ENCODE measurements around the gene MAD1L1.

The MAD1L1 gene

GRCh38 chr7:2151801-2152612 is 80.7 kb downstream of the MAD1L1 start:
- no peak for DNase-seq

- no peak for DNase-seq
These were observed 81.5 kb downstream of the MAD1L1 start for GRCh38 chr7:2151237-2151636.

- DNase-seq, result no peak
These were observed 82.3 kb downstream of the MAD1L1 start for GRCh38 chr7:2150445-2150815.

- no peak for DNase-seq
These were observed 82.9 kb downstream of the MAD1L1 start for GRCh38 chr7:2149672-2150444.

GRCh38 chr7:2148814-2149213 is 83.9 kb downstream of the MAD1L1 start:
- no peak for DNase-seq

- DNase-seq, result no peak
These were observed 84.6 kb downstream of the MAD1L1 start for GRCh38 chr7:2148189-2148588.

GRCh38 chr7:2146676-2147472 is 85.9 kb downstream of the MAD1L1 start:
- DNase-seq, result no peak

GRCh38 chr7:2145835-2146580 is 86.7 kb downstream of the MAD1L1 start:
- no peak for DNase-seq

- no peak for DNase-seq
These were observed 87.8 kb downstream of the MAD1L1 start for GRCh38 chr7:2144926-2145325.

- no peak for DNase-seq
These were observed 88.7 kb downstream of the MAD1L1 start for GRCh38 chr7:2143981-2144595.

GRCh38 chr7:2143450-2143849 is 89.3 kb downstream of the MAD1L1 start:
- DNase-seq, result no peak

- DNase-seq, result no peak
These were observed 90.4 kb downstream of the MAD1L1 start for GRCh38 chr7:2142386-2142785.

GRCh38 chr7:2141651-2142050 is 91.1 kb downstream of the MAD1L1 start:
- no peak for DNase-seq

- no peak for DNase-seq
These were observed 91.7 kb downstream of the MAD1L1 start for GRCh38 chr7:2141021-2141410.

GRCh38 chr7:2140216-2141020 is 92.3 kb downstream of the MAD1L1 start:
- no peak for DNase-seq

GRCh38 chr7:2139004-2139699 is 93.6 kb downstream of the MAD1L1 start:
- no peak for DNase-seq

GRCh38 chr7:2138146-2138765 is 94.5 kb downstream of the MAD1L1 start:
- DNase-seq, result no peak

GRCh38 chr7:2134740-2135139 is 98.0 kb downstream of the MAD1L1 start:
- no peak for DNase-seq

- no peak for DNase-seq
These were observed 100.5 kb downstream of the MAD1L1 start for GRCh38 chr7:2132243-2132642.

GRCh38 chr7:2131800-2132199 is 100.9 kb downstream of the MAD1L1 start:
- DNase-seq, result no peak

Measured in EL (cell line).